Measurements from ENCODE around the gene CYTH4. TPM values are rescaled to one million over a fixed set of nuclear protein-coding genes. Genes with fewer than 3 reads are reported as not detected.

Gene CYTH4
- total RNA-seq, 1 donor from 2014 or later, result 2.9 TPM

DNA sequence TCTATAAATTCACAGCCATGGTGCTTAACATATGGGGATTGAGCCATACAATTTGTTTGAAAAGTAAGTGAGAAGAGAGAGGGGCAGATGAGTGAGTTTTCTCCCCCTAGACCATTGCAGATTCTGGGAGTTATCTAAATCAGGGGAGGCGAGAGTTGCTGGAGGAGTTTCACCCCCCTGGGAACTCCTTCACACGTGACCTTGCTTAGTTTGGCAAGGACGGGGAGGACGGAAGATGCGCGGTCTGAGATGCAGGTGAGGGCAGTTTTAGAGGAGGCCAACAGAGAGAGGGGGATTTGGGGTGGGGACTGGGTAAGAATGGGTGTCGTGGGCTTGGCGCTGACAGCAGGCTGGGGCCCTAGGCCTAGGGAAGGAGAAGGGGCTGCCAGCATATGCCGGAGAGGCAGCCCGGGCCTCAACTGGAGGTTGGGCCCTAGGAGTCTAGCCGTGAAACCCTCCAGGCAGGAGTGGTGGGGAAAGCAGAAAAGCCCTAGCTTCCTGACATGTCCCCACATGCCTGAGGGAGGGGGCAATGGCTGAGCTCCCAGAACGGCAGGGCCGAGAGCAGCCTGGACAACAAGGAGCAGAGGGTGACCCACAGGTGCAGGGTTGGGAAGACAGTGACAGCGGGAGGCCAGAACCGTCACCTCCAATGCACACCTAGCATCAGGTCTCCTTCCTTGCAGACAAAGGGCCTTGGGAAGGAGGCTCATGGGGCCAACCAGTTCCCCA, 81.1 kb downstream of the CYTH4 start:
- no peak for DNase-seq (ENCODE audit: low spot score in 2 of 2)
- no peak for FAIRE-seq

Other genes starting within 250 kb of the CYTH4 start
- 35.1 TPM for gene KCTD17, start 230.8 kb upstream of the CYTH4 start, total RNA-seq
- not detected for gene TMPRSS6, start 172.8 kb upstream of the CYTH4 start, total RNA-seq
- gene IL2RB, start 132.6 kb upstream of the CYTH4 start, total RNA-seq, result not detected
- 3.7 TPM for gene C1QTNF6, start 94.3 kb upstream of the CYTH4 start, total RNA-seq
- 0.41 TPM for gene SSTR3, start 70.0 kb upstream of the CYTH4 start, total RNA-seq
- gene RAC2, start 38.2 kb upstream of the CYTH4 start, total RNA-seq, result under 0.01 TPM
- 7.7 TPM for gene ELFN2, start 145.0 kb downstream of the CYTH4 start, total RNA-seq
- 1.6 TPM for gene MFNG, start 203.9 kb downstream of the CYTH4 start, total RNA-seq
- 4.1 TPM for gene CARD10, start 236.9 kb downstream of the CYTH4 start, total RNA-seq